Fibroblast of villous mesenchyme (primary cell): ENCODE data around the gene ABLIM2. TPM values are rescaled to one million over a fixed set of nuclear protein-coding genes. Genes with fewer than 3 reads are reported as not detected.

Experiments
- DNase-seq: peaks from one replicate; pipeline ENCODE4 v3.0.0-alpha.2; 2010; ENCODE audit warnings: low read depth
- H3K4me3 ChIP-seq: 2 replicates; pipeline ENCODE4 v1.5.1; 2011; ENCODE audit warnings: low read depth, mild to moderate bottlenecking, low read length
- CTCF ChIP-seq: IDR thresholded peaks from 2 replicates; pipeline ENCODE4 v1.5.1; 2012; ENCODE audit warnings: low read depth, mild to moderate bottlenecking, low read length; ENCODE audit not compliant: insufficient read depth
- total RNA-seq: library from RNA; depleted of rRNA; stranded (reverse); fragments of >200 nt; gene quantifications from 2 replicates; pipeline ENCODE4 v1.2.3, GENCODE V29; 2012

ABLIM2 gene
- total RNA-seq, 1 donor, result under 0.01 TPM

- no peak for DNase-seq
- no peak for TF ChIP-seq CTCF
- no peak overlapping the region for H3K4me3 ChIP-seq
Measured at GRCh38 chr4:8072235-8072968, 86.2 kb downstream of the ABLIM2 start.

GRCh38 chr4:8071766-8072165, 86.8 kb downstream of the ABLIM2 start:
- TF ChIP-seq CTCF, result no peak
- no peak overlapping the region for H3K4me3 ChIP-seq
- DNase-seq, result no peak

GRCh38 chr4:8070736-8071718, 87.6 kb downstream of the ABLIM2 start:
- no peak for DNase-seq
- TF ChIP-seq CTCF, result no peak
- H3K4me3 ChIP-seq, result no peak overlapping the region

GRCh38 chr4:8069102-8069752, 89.4 kb downstream of the ABLIM2 start:
- no peak for DNase-seq
- no peak for TF ChIP-seq CTCF
- H3K4me3 ChIP-seq, result no peak overlapping the region

GRCh38 chr4:8067945-8068896, 90.4 kb downstream of the ABLIM2 start:
- no peak for TF ChIP-seq CTCF
- H3K4me3 ChIP-seq, result no peak overlapping the region
- no peak for DNase-seq
